Prostate gland (tissue), 2 donors: ENCODE results near the gene CYP2A6.
"Not testable (repeated sequence)": the region's sequence is repeated elsewhere in the genome, so short reads cannot be mapped to it uniquely, and the experiment has no call there.

Source experiments
- CTCF ChIP-seq, 4 experiments: fragments of 200-600 bp in 2 of 4; fragments of 450-650 bp in 2 of 4; sonication (generic) in 2 of 4; IDR thresholded peaks; 1 replicate in 3 of 4; 2 replicates in 1 of 4; pipeline ENCODE4 v1.5.1; 2016 to 2019; ENCODE audit warnings: antibody characterized with exemption in 4 of 4, mild to moderate bottlenecking in 2 of 4, moderate library complexity in 2 of 4
- POLR2A ChIP-seq: fragments of 450-650 bp; IDR thresholded peaks from one replicate; pipeline ENCODE4 v1.6.1; 2016; ENCODE audit warnings: antibody characterized with exemption, mild to moderate bottlenecking
- POLR2AphosphoS5 ChIP-seq: sonication (generic); formaldehyde crosslinking; IDR thresholded peaks from one replicate; pipeline ENCODE4 v1.6.1; 2017; ENCODE audit warnings: antibody characterized with exemption

DNA sequence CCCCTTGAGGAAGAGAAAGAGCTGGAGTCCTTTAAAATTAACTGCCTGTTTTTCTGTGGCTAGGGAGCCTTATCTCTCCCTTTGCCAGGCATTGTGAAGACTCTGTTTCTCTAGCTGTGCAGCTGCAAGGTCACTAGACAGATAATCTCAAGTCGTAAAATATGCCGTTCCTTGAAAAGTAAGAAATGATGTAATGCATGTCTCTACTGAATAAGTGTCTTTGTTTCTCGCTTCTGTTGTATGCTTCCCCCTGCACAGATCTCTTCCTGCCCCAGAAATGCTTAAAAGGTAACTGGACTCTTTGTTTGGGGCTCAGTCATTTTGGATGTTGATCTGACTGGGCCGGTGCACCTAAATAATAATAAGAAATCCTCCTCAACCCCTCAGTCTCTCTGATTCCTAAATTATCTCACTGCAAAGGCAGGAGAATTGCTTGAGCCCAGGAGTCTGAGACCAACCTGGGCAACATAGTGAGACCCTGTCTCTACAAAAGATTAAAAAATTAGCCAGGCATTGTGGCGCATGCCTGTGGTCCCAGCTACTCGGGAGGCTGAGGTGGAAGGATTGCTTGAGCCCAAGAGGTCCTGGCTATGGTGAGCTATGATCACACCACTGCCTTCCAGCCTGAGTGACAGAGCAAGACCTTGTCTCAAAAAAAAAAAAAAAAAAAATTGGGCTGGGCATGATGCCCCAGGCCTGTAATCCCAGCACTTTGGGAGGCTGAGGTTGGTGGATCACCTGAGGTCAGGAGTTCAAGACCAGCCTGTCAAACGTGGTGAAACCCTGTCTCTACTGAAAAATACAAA is 16.3 kb downstream of the CYP2A6 start:
- not testable (repeated sequence) for TF ChIP-seq POLR2AphosphoS5; CTCF (IDR thresholded peaks at IDR 0.05); POLR2A
